ENCODE data around the gene HOXB3. TPM values are rescaled to one million over a fixed set of nuclear protein-coding genes. Genes with fewer than 3 reads are reported as not detected.

Gene HOXB3
- total RNA-seq, 1 donor from 2014 or later, result not detected

DNA sequence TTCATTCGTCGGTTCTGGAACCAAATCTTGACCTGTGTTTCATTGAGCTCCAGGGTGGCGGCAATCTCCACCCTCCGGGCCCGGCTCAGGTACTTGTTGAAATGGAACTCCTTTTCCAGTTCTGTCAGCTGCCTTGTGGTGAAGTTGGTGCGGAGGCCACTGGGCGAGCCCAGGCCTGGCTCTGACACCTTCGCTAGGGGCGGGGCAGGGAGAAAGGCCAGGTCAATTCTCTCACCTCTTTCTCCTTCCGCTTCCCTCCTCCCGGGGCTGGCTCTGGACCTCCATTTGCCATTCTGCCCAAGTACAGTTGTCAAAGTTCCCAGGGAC lies 60.4 kb downstream of the HOXB3 start:
- DNase-seq (ENCODE audit: low read depth), result no peak
- no peak overlapping the region for H3K4me3 ChIP-seq (ENCODE audit: insufficient read depth, low read depth, low read length)
- Mint-ChIP-seq H3K4me3 (ENCODE audit: unreplicated experiment) (no peak overlapping the region), H3K9me3 (ENCODE audit: unreplicated experiment) (peaks cover 6% of the 10 kb centered on the region), H3K4me1 (ENCODE audit: low read depth, unreplicated experiment) (no peaks in the 10 kb centered on the region), H3K36me3 (ENCODE audit: low read depth, unreplicated experiment) (peaks cover 3% of the 10 kb centered on the region), H3K27me3 (ENCODE audit: low read depth, unreplicated experiment) (peaks cover 90% of the 10 kb centered on the region), H3K27ac (ENCODE audit: unreplicated experiment) (no peak overlapping the region)
- no peaks in the 10 kb centered on the region for H3K36me3 ChIP-seq (ENCODE audit: insufficient read depth, low read length)
- no peaks in the 10 kb centered on the region for H3K79me2 ChIP-seq (ENCODE audit: insufficient read depth, low read length)
- H3K4me1 ChIP-seq (ENCODE audit: insufficient read depth, low read length), result peaks cover 4% of the 10 kb centered on the region
- no peaks in the 10 kb centered on the region for H3K9me3 ChIP-seq (ENCODE audit: insufficient read depth, low read depth, low read length)
- TF ChIP-seq EZH2 (IDR thresholded peaks at IDR 0.05; ENCODE audit: insufficient read depth, low read length), result no peak
- no peak for TF ChIP-seq CTCF (IDR thresholded peaks at IDR 0.05; ENCODE audit: insufficient read depth, low read depth, low read length)
- no peak for FAIRE-seq
- H3K27ac ChIP-seq (ENCODE audit: low read depth, low read length), result no peak overlapping the region
- no peaks in the 10 kb centered on the region for H4K20me1 ChIP-seq (ENCODE audit: insufficient read depth, low read length)
- H3K4me2 ChIP-seq (ENCODE audit: low read length), result no peak overlapping the region
- H3K9ac ChIP-seq (ENCODE audit: low read length), result no peak overlapping the region
- no peak overlapping the region for H2AFZ ChIP-seq (ENCODE audit: low read depth, low read length)
- peaks cover 43% of the 10 kb centered on the region for H3K27me3 ChIP-seq (ENCODE audit: insufficient read depth, low read length)

GRCh38 chr17:48528936-48529682 lies 60.9 kb downstream of the HOXB3 start:
- TF ChIP-seq CTCF (IDR thresholded peaks at IDR 0.05; ENCODE audit: insufficient read depth, low read depth, low read length) (no peak), EZH2 (IDR thresholded peaks at IDR 0.05; ENCODE audit: insufficient read depth, low read length) (no peak)
- Histone ChIP-seq H3K4me1 (ENCODE audit: insufficient read depth, low read length) (peaks cover 4% of the 10 kb centered on the region), H3K9me3 (ENCODE audit: insufficient read depth, low read depth, low read length) (no peaks in the 10 kb centered on the region), H3K27me3 (ENCODE audit: insufficient read depth, low read length) (peaks cover 47% of the 10 kb centered on the region), H2AFZ (ENCODE audit: low read depth, low read length) (no peak overlapping the region), H3K79me2 (ENCODE audit: insufficient read depth, low read length) (no peaks in the 10 kb centered on the region), H3K4me2 (ENCODE audit: low read length) (no peak overlapping the region), H3K4me3 (ENCODE audit: insufficient read depth, low read depth, low read length) (no peak overlapping the region), H3K36me3 (ENCODE audit: insufficient read depth, low read length) (no peaks in the 10 kb centered on the region), H3K9ac (ENCODE audit: low read length) (no peak overlapping the region), H3K27ac (ENCODE audit: low read depth, low read length) (no peak overlapping the region), H4K20me1 (ENCODE audit: insufficient read depth, low read length) (no peaks in the 10 kb centered on the region)
- FAIRE-seq (no peak), DNase-seq (ENCODE audit: low read depth) (no peak)
- H3K4me1 Mint-ChIP-seq (ENCODE audit: low read depth, unreplicated experiment), result no peaks in the 10 kb centered on the region
- peaks cover 3% of the 10 kb centered on the region for H3K36me3 Mint-ChIP-seq (ENCODE audit: low read depth, unreplicated experiment)
- H3K9me3 Mint-ChIP-seq (ENCODE audit: unreplicated experiment), result peaks cover 6% of the 10 kb centered on the region
- peaks cover 90% of the 10 kb centered on the region for H3K27me3 Mint-ChIP-seq (ENCODE audit: low read depth, unreplicated experiment)
- no peak overlapping the region for H3K27ac Mint-ChIP-seq (ENCODE audit: unreplicated experiment)
- H3K4me3 Mint-ChIP-seq (ENCODE audit: unreplicated experiment), result no peak overlapping the region

Data from astrocyte (in vitro differentiated cells and primary cell).